ENCODE measurements around the gene ZNF763.
"Not testable (repeated sequence)": the region's sequence is repeated elsewhere in the genome, so short reads cannot be mapped to it uniquely, and the experiment has no call there.

ZNF763 gene

GRCh38 chr19:11931513-11931912 lies 33.3 kb upstream of the ZNF763 start:
- no peak overlapping the region for H3K4me3 ChIP-seq (ENCODE audit: control insufficient read depth, low read depth, low read length)
- no peak for DNase-seq (ENCODE audit: low read depth)
- no peak for TF ChIP-seq CTCF (conservative IDR thresholded peaks at IDR 0.05; ENCODE audit: control insufficient read depth, insufficient read depth, low read depth, low read length)

- not testable (repeated sequence) for H3K4me3 ChIP-seq (ENCODE audit: control insufficient read depth, low read depth, low read length); DNase-seq (ENCODE audit: low read depth)
Observed at GRCh38 chr19:11935829-11936228, 29.0 kb upstream of the ZNF763 start.

- H3K4me3 ChIP-seq (ENCODE audit: control insufficient read depth, low read depth, low read length); DNase-seq (ENCODE audit: low read depth): not testable (repeated sequence)
Observed at GRCh38 chr19:11938383-11938782, 26.5 kb upstream of the ZNF763 start.

- not testable (repeated sequence) for H3K4me3 ChIP-seq (ENCODE audit: control insufficient read depth, low read depth, low read length); DNase-seq (ENCODE audit: low read depth)
Observed at GRCh38 chr19:11941361-11941887, 23.4 kb upstream of the ZNF763 start.

GRCh38 chr19:11942008-11942842 lies 22.6 kb upstream of the ZNF763 start:
- no peak for DNase-seq (ENCODE audit: low read depth)
- no peak for TF ChIP-seq CTCF (conservative IDR thresholded peaks at IDR 0.05; ENCODE audit: control insufficient read depth, insufficient read depth, low read depth, low read length)
- H3K4me3 ChIP-seq (ENCODE audit: control insufficient read depth, low read depth, low read length) = no peak overlapping the region

- no peak for DNase-seq (ENCODE audit: low read depth)
- TF ChIP-seq CTCF (conservative IDR thresholded peaks at IDR 0.05; ENCODE audit: control insufficient read depth, insufficient read depth, low read depth, low read length) = no peak
- H3K4me3 ChIP-seq (ENCODE audit: control insufficient read depth, low read depth, low read length) = no peak overlapping the region
Observed at GRCh38 chr19:11942843-11943108, 22.1 kb upstream of the ZNF763 start.

GRCh38 chr19:11944656-11945055 lies 20.2 kb upstream of the ZNF763 start:
- DNase-seq (ENCODE audit: low read depth) = no peak
- no peak for TF ChIP-seq CTCF (conservative IDR thresholded peaks at IDR 0.05; ENCODE audit: control insufficient read depth, insufficient read depth, low read depth, low read length)
- no peak overlapping the region for H3K4me3 ChIP-seq (ENCODE audit: control insufficient read depth, low read depth, low read length)

GRCh38 chr19:11948646-11949045 lies 16.2 kb upstream of the ZNF763 start:
- TF ChIP-seq CTCF (conservative IDR thresholded peaks at IDR 0.05; ENCODE audit: control insufficient read depth, insufficient read depth, low read depth, low read length) = no peak
- H3K4me3 ChIP-seq (ENCODE audit: control insufficient read depth, low read depth, low read length) = no peak overlapping the region
- DNase-seq (ENCODE audit: low read depth) = no peak

Measured in fibroblast of mammary gland (primary cell).